ENCODE measurements around the gene TPM1. TPM values are rescaled to one million over a fixed set of nuclear protein-coding genes. Genes with fewer than 3 reads are reported as not detected.

The TPM1 gene
- total RNA-seq, 1 experiment from 2014 or later = 22.5 TPM

DNA sequence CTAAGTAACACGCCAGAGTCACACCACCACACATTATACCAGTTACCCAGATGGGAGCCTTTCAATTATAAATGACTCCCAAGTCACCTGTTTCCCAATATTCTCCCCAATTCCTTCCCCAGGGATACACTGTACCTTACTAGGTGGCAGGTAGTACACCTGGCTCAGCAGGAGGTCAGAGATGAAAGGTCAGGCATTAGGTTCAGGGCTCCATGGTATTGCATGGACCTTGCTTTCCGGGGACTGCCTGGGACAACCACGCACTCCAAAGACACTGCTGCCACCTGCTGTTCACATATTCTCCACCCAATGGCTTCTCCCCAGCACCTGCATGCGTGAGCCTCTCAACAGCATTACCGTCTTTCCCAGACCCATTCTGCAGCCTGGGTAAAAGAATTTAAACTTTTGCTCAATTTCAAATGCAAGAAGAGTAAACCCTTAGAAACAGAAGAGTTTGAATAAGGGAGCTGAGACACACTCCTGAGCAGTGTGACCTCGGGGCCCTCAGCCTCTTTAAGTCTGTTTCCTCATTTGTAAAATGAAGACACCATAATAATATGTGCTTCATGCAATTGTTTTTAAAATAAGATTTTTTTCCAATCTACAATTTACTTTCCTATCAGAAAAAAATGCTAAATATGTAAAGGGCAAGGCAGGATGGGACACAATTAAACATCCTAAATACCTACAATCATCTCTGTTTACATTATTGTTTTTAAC lies 51.1 kb downstream of the TPM1 start:
- Histone ChIP-seq H3K9ac (ENCODE audit: low read length) (no peak overlapping the region), H3K36me3 (ENCODE audit: control insufficient read depth in 1 of 2, insufficient read depth in 2 of 2, low read length in 2 of 2) (no peaks in the 10 kb centered on the region), H3K4me1 (ENCODE audit: control insufficient read depth in 1 of 2, insufficient read depth in 2 of 2, low read length in 2 of 2) (no peaks in the 10 kb centered on the region), H3K79me2 (ENCODE audit: insufficient read depth, low read length) (no peaks in the 10 kb centered on the region), H2AFZ (ENCODE audit: low read depth, low read length, poor library complexity, severe bottlenecking) (peak overlapping the region; percentile 90), H3K9me3 (ENCODE audit: control insufficient read depth in 1 of 2, insufficient read depth in 1 of 2, low read depth in 1 of 2, low read length in 2 of 2) (no peaks in the 10 kb centered on the region), H3K27me3 (ENCODE audit: insufficient read depth, low read length) (no peaks in the 10 kb centered on the region), H3K4me2 (ENCODE audit: low read length) (no peak overlapping the region), H3K27ac (ENCODE audit: low read depth, low read length) (no peak overlapping the region), H4K20me1 (ENCODE audit: insufficient read depth) (no peaks in the 10 kb centered on the region), H3K4me3 (replicated peaks in 1 of 2; ENCODE audit: low read depth in 1 of 2, low read length in 2 of 2) (no peak overlapping the region), H3K9me2 (ENCODE audit: insufficient read depth) (no peaks in the 10 kb centered on the region)
- RAD21 ChIA-PET (ENCODE audit: low non-redundant PET in 1 of 2, low total read pairs in 2 of 2, uncharacterized antibody in 2 of 2, unreplicated experiment in 2 of 2) = interaction anchor here (0.6 to 1.0 kb wide), 4 partner anchors 45 to 489 kb away, joined by 3 to 4 read pairs (median 3); no protein-coding TSS in a partner anchor
- intact Hi-C loops (cut with micrococcal nuclease) = loop anchor here (1.0 to 2.0 kb wide), 4 partner anchors 45 to 447 kb away; no protein-coding TSS in a partner anchor
- DNase-seq (ENCODE audit: low read depth, low spot score) (peak; percentile 65), ATAC-seq (peak; percentile 100)
- POLR2A ChIA-PET = no interaction called here
- no TSS peak for BruUV-seq (replicated peaks)
- CTCF ChIA-PET = interaction anchor here (1.0 to 3.7 kb wide), 8 partner anchors 18 to 314 kb away, joined by 3 to 26 read pairs (median 8); no protein-coding TSS in a partner anchor
- TF ChIP-seq FOSL1 (IDR thresholded peaks at IDR 0.05; ENCODE audit: low read depth) (no peak), YY1 (IDR thresholded peaks at IDR 0.05; ENCODE audit: extremely low read depth, insufficient replicate concordance, low read depth, low read length) (peak; percentile 57), TCF7L2 (IDR thresholded peaks at IDR 0.05; ENCODE audit: borderline replicate concordance, extremely low read depth, insufficient read depth, insufficient read length) (peak; percentile 39), POLR2A (IDR thresholded peaks at IDR 0.05; ENCODE audit: borderline replicate concordance, extremely low read depth, insufficient read depth, insufficient read length) (no peak), CBX3 (IDR thresholded peaks at IDR 0.05; ENCODE audit: low read depth) (no peak), SRF (IDR thresholded peaks at IDR 0.05; ENCODE audit: low read depth) (no peak), EGR1 (IDR thresholded peaks at IDR 0.05; ENCODE audit: low read depth) (no peak), POLR2AphosphoS5 (IDR thresholded peaks at IDR 0.05; ENCODE audit: low read depth, low read length) (no peak), CEBPB (IDR thresholded peaks at IDR 0.05; ENCODE audit: low read depth) (0 out of 2 replicates have a peak, but pooled peaks have one; percentile 6), EZH2 (IDR thresholded peaks at IDR 0.05) (no peak), ZFX (IDR thresholded peaks at IDR 0.05) (no peak), EZH2phosphoT487 (IDR thresholded peaks at IDR 0.05; ENCODE audit: borderline replicate concordance) (no peak), SIN3A (IDR thresholded peaks at IDR 0.05; ENCODE audit: low read depth) (no peak), ELF1 (IDR thresholded peaks at IDR 0.05; ENCODE audit: borderline replicate concordance, low read depth) (no peak), RAD21 (IDR thresholded peaks at IDR 0.05; ENCODE audit: low read depth) (peak; percentile 96), JUND (IDR thresholded peaks at IDR 0.05) (no peak), SP1 (IDR thresholded peaks at IDR 0.05; ENCODE audit: low read depth) (no peak)
- TF ChIP-seq, protein P1, sequence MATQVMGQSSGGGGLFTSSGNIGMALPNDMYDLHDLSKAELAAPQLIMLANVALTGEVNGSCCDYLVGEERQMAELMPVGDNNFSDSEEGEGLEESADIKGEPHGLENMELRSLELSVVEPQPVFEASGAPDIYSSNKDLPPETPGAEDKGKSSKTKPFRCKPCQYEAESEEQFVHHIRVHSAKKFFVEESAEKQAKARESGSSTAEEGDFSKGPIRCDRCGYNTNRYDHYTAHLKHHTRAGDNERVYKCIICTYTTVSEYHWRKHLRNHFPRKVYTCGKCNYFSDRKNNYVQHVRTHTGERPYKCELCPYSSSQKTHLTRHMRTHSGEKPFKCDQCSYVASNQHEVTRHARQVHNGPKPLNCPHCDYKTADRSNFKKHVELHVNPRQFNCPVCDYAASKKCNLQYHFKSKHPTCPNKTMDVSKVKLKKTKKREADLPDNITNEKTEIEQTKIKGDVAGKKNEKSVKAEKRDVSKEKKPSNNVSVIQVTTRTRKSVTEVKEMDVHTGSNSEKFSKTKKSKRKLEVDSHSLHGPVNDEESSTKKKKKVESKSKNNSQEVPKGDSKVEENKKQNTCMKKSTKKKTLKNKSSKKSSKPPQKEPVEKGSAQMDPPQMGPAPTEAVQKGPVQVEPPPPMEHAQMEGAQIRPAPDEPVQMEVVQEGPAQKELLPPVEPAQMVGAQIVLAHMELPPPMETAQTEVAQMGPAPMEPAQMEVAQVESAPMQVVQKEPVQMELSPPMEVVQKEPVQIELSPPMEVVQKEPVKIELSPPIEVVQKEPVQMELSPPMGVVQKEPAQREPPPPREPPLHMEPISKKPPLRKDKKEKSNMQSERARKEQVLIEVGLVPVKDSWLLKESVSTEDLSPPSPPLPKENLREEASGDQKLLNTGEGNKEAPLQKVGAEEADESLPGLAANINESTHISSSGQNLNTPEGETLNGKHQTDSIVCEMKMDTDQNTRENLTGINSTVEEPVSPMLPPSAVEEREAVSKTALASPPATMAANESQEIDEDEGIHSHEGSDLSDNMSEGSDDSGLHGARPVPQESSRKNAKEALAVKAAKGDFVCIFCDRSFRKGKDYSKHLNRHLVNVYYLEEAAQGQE (IDR thresholded peaks at IDR 0.05; ENCODE audit: low read depth) = no peak
- TF ChIP-seq, protein P2, sequence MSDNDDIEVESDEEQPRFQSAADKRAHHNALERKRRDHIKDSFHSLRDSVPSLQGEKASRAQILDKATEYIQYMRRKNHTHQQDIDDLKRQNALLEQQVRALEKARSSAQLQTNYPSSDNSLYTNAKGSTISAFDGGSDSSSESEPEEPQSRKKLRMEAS (IDR thresholded peaks at IDR 0.05) = 0 out of 2 replicates have a peak, but pooled peaks have one; percentile 20
- TF ChIP-seq, protein P3, sequence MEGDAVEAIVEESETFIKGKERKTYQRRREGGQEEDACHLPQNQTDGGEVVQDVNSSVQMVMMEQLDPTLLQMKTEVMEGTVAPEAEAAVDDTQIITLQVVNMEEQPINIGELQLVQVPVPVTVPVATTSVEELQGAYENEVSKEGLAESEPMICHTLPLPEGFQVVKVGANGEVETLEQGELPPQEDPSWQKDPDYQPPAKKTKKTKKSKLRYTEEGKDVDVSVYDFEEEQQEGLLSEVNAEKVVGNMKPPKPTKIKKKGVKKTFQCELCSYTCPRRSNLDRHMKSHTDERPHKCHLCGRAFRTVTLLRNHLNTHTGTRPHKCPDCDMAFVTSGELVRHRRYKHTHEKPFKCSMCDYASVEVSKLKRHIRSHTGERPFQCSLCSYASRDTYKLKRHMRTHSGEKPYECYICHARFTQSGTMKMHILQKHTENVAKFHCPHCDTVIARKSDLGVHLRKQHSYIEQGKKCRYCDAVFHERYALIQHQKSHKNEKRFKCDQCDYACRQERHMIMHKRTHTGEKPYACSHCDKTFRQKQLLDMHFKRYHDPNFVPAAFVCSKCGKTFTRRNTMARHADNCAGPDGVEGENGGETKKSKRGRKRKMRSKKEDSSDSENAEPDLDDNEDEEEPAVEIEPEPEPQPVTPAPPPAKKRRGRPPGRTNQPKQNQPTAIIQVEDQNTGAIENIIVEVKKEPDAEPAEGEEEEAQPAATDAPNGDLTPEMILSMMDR (IDR thresholded peaks at IDR 0.05 in 2 of 3, conservative IDR thresholded peaks at IDR 0.05 in 1 of 3; ENCODE audit: borderline replicate concordance in 1 of 3, insufficient read depth in 1 of 3, low read depth in 2 of 3, low read length in 2 of 3) = peak; percentile 84 to 94 (median 89)
- TF ChIP-seq, protein P4, sequence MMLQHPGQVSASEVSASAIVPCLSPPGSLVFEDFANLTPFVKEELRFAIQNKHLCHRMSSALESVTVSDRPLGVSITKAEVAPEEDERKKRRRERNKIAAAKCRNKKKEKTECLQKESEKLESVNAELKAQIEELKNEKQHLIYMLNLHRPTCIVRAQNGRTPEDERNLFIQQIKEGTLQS (IDR thresholded peaks at IDR 0.05) = no peak

All from HCT116 (cell line).